ENCODE results near the gene IFNA8.

IFNA8 gene

DNA sequence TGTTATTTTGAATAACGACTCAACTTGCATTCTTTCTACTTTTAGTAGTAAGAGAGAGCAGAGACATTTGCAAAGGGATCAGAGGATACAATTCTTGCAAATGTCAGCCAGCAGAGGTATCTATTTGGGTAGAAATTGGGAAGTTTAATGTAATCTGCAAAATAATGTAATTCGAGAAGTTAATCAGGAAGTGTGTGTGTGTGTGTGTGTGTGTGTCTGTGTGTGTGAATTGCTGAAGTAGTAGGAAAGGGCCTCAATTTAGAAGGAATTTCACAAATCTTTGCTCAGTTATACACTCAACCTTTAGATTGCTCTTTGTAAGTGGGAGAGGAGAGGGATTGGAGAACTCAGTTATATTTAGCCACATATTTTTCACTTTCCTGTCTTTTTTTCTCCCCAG is 20.3 kb downstream of the IFNA8 start:
- TF ChIP-seq EGR1 (IDR thresholded peaks at IDR 0.05) = no peak
- no peak for TF ChIP-seq NFIC (IDR thresholded peaks at IDR 0.05)

DNA sequence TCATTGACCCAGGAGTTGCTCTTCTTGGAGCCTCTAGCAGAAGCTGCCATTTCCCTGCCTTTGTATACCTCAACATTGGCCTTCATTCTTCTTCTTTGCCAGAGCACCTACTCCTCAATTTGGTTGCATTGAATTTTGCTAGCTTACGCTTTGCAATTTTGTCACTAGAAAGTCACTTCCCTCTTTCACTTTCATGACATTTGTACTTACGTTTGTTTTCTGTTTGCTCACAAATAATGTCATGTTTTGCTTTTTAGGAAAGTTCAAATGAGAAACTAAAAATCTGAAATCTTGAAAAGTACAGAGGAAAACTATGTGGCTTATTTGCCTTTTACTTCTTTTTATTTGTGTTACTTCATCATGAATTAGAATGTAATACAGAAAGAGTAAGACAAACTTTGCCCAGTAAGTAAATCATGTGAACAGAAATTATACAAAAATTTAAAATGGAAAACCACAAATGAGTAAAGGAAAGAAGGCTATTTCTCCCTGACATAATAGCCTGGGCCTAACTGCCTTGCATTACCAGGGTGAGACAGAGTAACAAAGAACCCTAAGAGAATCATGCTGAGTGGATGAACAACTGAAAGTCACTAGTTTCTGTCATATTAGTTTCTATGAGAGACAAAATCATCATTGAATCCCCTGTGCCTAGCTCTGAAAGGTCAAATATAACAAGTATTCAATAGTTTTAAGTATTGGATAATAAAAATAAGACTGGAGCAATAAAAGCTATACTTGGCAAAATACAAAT is 23.9 kb downstream of the IFNA8 start:
- TF ChIP-seq TCF12 (IDR thresholded peaks at IDR 0.05; ENCODE audit: low read depth) = no peak
- TF ChIP-seq CREB1 (IDR thresholded peaks at IDR 0.05; ENCODE audit: low read depth) = no peak
- TF ChIP-seq RAD21 (IDR thresholded peaks at IDR 0.05; ENCODE audit: low read depth) = no peak
- no peak for TF ChIP-seq YY1 (IDR thresholded peaks at IDR 0.05; ENCODE audit: low read depth)
- no peak for TF ChIP-seq EGR1 (IDR thresholded peaks at IDR 0.05)
- no peak for TF ChIP-seq TAF1 (IDR thresholded peaks at IDR 0.05; ENCODE audit: low read depth)
- TF ChIP-seq CEBPB (IDR thresholded peaks at IDR 0.05) = no peak
- TF ChIP-seq, protein P1, sequence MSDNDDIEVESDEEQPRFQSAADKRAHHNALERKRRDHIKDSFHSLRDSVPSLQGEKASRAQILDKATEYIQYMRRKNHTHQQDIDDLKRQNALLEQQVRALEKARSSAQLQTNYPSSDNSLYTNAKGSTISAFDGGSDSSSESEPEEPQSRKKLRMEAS (IDR thresholded peaks at IDR 0.05) = no peak
- TF ChIP-seq, protein P2, sequence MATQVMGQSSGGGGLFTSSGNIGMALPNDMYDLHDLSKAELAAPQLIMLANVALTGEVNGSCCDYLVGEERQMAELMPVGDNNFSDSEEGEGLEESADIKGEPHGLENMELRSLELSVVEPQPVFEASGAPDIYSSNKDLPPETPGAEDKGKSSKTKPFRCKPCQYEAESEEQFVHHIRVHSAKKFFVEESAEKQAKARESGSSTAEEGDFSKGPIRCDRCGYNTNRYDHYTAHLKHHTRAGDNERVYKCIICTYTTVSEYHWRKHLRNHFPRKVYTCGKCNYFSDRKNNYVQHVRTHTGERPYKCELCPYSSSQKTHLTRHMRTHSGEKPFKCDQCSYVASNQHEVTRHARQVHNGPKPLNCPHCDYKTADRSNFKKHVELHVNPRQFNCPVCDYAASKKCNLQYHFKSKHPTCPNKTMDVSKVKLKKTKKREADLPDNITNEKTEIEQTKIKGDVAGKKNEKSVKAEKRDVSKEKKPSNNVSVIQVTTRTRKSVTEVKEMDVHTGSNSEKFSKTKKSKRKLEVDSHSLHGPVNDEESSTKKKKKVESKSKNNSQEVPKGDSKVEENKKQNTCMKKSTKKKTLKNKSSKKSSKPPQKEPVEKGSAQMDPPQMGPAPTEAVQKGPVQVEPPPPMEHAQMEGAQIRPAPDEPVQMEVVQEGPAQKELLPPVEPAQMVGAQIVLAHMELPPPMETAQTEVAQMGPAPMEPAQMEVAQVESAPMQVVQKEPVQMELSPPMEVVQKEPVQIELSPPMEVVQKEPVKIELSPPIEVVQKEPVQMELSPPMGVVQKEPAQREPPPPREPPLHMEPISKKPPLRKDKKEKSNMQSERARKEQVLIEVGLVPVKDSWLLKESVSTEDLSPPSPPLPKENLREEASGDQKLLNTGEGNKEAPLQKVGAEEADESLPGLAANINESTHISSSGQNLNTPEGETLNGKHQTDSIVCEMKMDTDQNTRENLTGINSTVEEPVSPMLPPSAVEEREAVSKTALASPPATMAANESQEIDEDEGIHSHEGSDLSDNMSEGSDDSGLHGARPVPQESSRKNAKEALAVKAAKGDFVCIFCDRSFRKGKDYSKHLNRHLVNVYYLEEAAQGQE (IDR thresholded peaks at IDR 0.05; ENCODE audit: low read depth) = no peak
- TF ChIP-seq NFIC (IDR thresholded peaks at IDR 0.05) = no peak
- no peak for TF ChIP-seq FOXM1 (IDR thresholded peaks at IDR 0.05; ENCODE audit: borderline replicate concordance, low read depth)
- TF ChIP-seq TEAD4 (IDR thresholded peaks at IDR 0.05) = no peak
- TF ChIP-seq, protein P3, sequence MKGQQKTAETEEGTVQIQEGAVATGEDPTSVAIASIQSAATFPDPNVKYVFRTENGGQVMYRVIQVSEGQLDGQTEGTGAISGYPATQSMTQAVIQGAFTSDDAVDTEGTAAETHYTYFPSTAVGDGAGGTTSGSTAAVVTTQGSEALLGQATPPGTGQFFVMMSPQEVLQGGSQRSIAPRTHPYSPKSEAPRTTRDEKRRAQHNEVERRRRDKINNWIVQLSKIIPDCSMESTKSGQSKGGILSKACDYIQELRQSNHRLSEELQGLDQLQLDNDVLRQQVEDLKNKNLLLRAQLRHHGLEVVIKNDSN (IDR thresholded peaks at IDR 0.05) = no peak
- no peak for TF ChIP-seq ZBTB7A (IDR thresholded peaks at IDR 0.05; ENCODE audit: low read depth)
- no peak for TF ChIP-seq EP300 (IDR thresholded peaks at IDR 0.05; ENCODE audit: borderline replicate concordance)

DNA sequence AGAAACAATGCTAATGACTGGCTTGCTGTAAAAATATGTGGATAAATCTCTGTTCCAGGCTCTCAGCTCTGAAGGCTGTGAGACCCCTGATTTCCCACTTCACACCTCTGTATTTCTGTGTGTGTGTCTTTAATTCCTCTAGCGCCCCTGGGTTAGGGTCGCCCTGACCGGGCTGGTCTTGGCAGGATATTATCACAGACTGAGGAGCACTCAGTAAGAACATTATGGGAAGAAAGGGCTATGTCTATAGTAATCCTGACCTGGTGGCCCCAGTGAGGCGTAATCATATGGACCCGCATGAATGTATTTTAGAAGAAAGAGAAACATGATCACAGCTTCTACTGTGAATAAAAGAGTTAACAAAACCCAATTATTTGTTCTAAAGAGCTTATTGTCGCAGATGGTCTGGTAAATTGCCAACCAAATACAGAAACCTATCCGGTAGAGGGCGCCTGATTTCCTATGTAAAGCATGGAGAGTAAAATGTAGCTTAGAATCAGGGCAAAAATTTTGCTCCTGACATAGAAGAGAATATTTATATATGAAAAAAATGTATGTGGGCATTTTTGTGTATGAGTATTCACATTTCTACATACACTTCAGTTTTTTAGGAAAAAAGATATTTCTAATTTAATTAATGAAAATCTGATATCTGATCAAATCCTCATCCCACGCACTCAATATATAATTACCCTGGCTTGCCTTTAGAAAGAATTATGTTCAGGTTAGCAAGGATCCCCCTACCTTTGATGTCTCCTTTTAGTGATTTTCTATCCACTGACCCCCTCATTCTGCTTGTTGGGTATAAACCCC is 25.5 kb downstream of the IFNA8 start:
- TF ChIP-seq RAD21 (IDR thresholded peaks at IDR 0.05; ENCODE audit: low read depth) (peak; percentile 42), NFIC (IDR thresholded peaks at IDR 0.05) (peak; percentile 43; the same call in 1 of the 2 replicates), TEAD4 (IDR thresholded peaks at IDR 0.05) (no peak)

DNA sequence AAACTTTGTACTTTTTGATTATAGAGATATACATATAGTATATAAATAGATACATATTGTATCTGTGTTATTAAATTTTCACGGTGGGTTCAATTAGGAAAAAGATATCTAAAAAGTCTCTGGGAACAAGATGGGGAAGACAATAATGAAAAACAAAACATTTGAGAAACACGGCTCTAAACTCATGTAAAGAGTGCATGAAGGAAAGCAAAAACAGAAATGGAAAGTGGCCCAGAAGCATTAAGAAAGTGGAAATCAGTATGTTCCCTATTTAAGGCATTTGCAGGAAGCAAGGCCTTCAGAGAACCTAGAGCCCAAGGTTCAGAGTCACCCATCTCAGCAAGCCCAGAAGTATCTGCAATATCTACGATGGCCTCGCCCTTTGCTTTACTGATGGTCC is 31.2 kb downstream of the IFNA8 start, which contains the start of gene IFNA1:
Gene IFNA1, plus strand, starts transcription at position 301 of the 400 bp plus-strand sequence. Its CDS starts 69 bp downstream, at position 370.
- TF ChIP-seq YY1 (IDR thresholded peaks at IDR 0.05; ENCODE audit: low read depth) = no peak
- TF ChIP-seq CREB1 (IDR thresholded peaks at IDR 0.05; ENCODE audit: low read depth) = no peak

DNA sequence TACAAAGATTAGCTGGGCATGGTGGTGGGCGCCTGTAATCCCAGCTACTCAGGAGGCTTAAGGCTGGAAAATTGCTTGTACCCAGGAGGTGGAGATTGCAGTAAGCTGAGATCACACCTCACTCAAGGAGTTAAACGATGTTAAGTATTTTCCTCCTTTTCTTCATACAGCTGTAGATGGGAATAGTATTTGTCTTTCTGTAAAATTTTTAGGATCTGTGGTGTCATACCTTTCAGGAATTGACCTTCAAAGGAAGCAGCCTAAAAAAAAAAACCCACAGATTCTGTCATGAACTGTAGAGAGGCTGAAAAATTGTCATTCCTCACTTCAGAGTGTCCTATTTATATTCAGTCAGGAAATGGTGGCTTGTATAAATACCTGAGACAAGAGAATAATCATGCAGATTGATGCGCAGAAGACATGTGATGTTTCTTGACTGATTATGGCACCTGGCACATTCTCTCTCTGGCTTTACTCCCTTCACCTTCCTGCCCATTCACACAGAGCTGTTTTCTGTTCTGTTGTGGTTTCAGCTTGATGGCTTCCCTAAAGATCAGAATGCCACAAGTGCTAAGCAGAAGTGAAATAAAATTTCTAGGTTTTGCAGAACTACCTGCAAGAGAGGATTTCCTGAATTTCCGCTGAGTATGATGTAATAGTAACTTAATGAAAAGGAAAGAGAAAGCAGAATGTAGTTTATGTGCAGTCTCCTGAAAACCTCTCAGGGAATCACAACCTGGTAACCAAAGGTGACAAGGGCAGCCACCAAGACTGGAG is 35.1 kb downstream of the IFNA8 start:
- TF ChIP-seq, protein P2 (IDR thresholded peaks at IDR 0.05; ENCODE audit: low read depth) = no peak

DNA sequence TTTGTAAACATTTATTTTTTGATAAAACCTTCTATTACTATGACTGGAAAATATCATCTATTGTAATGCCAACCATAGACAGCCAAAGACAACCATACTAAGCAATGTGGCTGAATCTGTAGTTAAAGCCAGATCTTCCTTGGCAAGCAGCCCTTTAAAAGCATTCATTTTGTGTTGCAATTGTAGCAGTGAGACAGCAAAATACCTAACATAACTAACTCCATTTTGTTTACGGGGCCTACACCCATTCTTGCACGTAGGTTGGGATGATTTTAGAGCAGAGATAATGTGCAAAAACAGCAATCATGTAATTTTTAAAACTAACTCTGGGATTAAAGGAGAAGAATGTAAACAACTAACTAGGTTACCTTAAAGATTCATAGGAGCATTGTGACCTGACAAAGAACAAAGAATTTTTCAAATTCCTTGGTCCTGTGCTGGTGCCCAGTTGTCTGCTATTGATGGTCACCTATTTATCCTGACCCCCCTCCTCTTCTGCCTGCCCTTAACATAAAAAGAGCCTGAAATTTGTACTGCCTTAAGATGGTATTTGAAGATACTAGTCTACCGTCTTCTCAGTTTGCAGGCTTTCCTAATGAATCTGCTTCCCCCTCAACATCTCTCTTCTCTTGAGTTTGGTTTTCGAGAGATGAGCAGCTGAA is 41.9 kb downstream of the IFNA8 start:
- TF ChIP-seq TEAD4 (IDR thresholded peaks at IDR 0.05) = no peak
- no peak for TF ChIP-seq RAD21 (IDR thresholded peaks at IDR 0.05; ENCODE audit: low read depth)
- TF ChIP-seq, protein P2 (IDR thresholded peaks at IDR 0.05; ENCODE audit: low read depth) = no peak
- no peak for TF ChIP-seq YY1 (IDR thresholded peaks at IDR 0.05; ENCODE audit: low read depth)
- TF ChIP-seq TCF12 (IDR thresholded peaks at IDR 0.05; ENCODE audit: low read depth) = no peak
- TF ChIP-seq CEBPB (IDR thresholded peaks at IDR 0.05) = no peak
- TF ChIP-seq, protein P1 (IDR thresholded peaks at IDR 0.05) = no peak
- no peak for TF ChIP-seq NFIC (IDR thresholded peaks at IDR 0.05)
- TF ChIP-seq TAF1 (IDR thresholded peaks at IDR 0.05; ENCODE audit: low read depth) = no peak
- TF ChIP-seq EP300 (IDR thresholded peaks at IDR 0.05; ENCODE audit: borderline replicate concordance) = no peak
- TF ChIP-seq ZBTB7A (IDR thresholded peaks at IDR 0.05; ENCODE audit: low read depth) = no peak
- no peak for TF ChIP-seq EGR1 (IDR thresholded peaks at IDR 0.05)
- TF ChIP-seq, protein P3 (IDR thresholded peaks at IDR 0.05) = no peak
- no peak for TF ChIP-seq FOXM1 (IDR thresholded peaks at IDR 0.05; ENCODE audit: borderline replicate concordance, low read depth)
- TF ChIP-seq CREB1 (IDR thresholded peaks at IDR 0.05; ENCODE audit: low read depth) = no peak
